ENCODE measurements around the gene MYH15. TPM values are rescaled to one million over a fixed set of nuclear protein-coding genes. Genes with fewer than 3 reads are reported as not detected.
A peak's percentile ranks its signal among the peaks of the same experiment; 100 is the strongest.

Gene MYH15
- polyA plus RNA-seq, 3 donors = not detected

DNA sequence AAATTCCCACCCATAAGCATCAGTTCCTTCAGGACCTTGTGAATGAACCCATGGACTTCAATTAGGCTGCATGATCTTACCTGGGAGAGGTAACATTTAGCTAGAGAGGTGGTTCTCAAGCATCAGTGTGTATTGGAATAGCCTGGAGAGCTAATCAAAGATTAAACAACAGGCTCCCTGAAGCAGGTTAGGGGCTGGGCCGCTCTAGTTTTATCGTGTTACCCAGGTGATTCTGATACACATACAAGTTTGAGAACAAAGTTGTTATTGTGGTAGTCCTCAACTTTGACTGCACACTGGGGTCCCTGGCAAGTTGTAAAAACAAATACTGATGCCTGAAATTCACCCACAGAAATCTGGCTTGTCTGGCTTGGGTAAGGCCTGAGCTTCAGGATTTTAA is 31.2 kb downstream of the MYH15 start:
- intact Hi-C loops (cut with micrococcal nuclease) = loop anchor here in 1 of 2 donors (10.0 kb wide), 1 partner anchor 1234 kb away; no protein-coding TSS in a partner anchor

DNA sequence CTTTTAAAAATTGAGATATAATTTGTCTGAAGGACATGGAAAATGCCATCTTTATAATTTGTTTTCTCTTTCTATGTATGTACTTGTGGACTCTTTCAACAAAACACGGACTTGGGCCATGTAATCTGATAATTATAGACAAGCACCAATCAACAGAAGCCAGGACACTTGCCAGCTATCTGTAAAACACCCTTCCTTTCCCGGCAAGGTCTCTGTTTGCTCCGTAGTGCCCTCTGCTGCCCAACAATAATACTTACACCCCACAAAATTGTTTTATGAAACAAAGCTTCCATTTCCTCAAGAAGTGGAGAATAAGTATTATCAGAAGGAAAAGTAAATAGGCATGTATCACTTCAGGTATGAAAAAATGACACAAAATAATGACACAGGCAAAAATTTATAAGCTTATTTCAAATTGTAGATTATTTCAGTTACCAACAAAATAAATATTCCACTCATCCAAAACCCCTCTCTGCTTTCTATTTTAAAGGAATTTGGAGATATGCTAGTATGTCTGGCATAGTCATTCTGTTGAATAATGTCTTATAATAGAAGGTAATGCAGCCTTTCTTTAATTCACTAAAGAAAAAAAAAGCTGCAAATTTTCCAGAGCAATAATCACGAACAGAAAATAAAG is 32.8 kb downstream of the MYH15 start:
- no peak overlapping the region for H3K4me2 ChIP-seq (replicated peaks; ENCODE audit: extremely low read depth, low read length, poor library complexity, severe bottlenecking)
- no peaks in the 10 kb centered on the region for H3K9me3 Mint-ChIP-seq

More for the DNA sequence above, 31.2 kb downstream of the MYH15 start:
- no peaks in the 10 kb centered on the region for H3K4me1 ChIP-seq (ENCODE audit: control insufficient read depth in 1 of 2, insufficient read depth in 2 of 2, low read length in 2 of 2)
- Mint-ChIP-seq H3K9me3 (no peaks in the 10 kb centered on the region), H3K4me1 (peaks cover 1% of the 10 kb centered on the region), H3K36me3 (no peaks in the 10 kb centered on the region), H3K27me3 (ENCODE audit: low read depth in 3 of 3) (no peaks in the 10 kb centered on the region), H3K4me3 (no peak overlapping the region), H3K27ac (no peak overlapping the region)
- H3K36me3 ChIP-seq (replicated peaks in 1 of 2; ENCODE audit: control insufficient read depth in 1 of 2, insufficient read depth in 2 of 2, low read length in 2 of 2) = no peaks in the 10 kb centered on the region
- H3K27me3 ChIP-seq (ENCODE audit: control insufficient read depth in 2 of 2, insufficient read depth in 2 of 2, low read length in 2 of 2) = no peaks in the 10 kb centered on the region
- no peak for DNase-seq
- TF ChIP-seq, protein P1, sequence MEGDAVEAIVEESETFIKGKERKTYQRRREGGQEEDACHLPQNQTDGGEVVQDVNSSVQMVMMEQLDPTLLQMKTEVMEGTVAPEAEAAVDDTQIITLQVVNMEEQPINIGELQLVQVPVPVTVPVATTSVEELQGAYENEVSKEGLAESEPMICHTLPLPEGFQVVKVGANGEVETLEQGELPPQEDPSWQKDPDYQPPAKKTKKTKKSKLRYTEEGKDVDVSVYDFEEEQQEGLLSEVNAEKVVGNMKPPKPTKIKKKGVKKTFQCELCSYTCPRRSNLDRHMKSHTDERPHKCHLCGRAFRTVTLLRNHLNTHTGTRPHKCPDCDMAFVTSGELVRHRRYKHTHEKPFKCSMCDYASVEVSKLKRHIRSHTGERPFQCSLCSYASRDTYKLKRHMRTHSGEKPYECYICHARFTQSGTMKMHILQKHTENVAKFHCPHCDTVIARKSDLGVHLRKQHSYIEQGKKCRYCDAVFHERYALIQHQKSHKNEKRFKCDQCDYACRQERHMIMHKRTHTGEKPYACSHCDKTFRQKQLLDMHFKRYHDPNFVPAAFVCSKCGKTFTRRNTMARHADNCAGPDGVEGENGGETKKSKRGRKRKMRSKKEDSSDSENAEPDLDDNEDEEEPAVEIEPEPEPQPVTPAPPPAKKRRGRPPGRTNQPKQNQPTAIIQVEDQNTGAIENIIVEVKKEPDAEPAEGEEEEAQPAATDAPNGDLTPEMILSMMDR (IDR thresholded peaks at IDR 0.05) = no peak
- H3K4me3 ChIP-seq (replicated peaks in 1 of 3; ENCODE audit: low read depth in 2 of 3, low read length in 3 of 3) = no peak overlapping the region
- no peak overlapping the region for H3K9ac ChIP-seq (ENCODE audit: insufficient read depth, low read length, poor library complexity, severe bottlenecking)
- no peak overlapping the region for H3K27ac ChIP-seq (ENCODE audit: low read depth in 1 of 2, low read length in 2 of 2)
- no peaks in the 10 kb centered on the region for H3K79me2 ChIP-seq (ENCODE audit: insufficient read depth, low read length)
- H3K9me3 ChIP-seq (replicated peaks in 1 of 2; ENCODE audit: control insufficient read depth in 1 of 2, insufficient read depth in 1 of 2, low read length in 2 of 2) = no peaks in the 10 kb centered on the region
- no peaks in the 10 kb centered on the region for H4K20me1 ChIP-seq (ENCODE audit: insufficient read depth, low read length)
- H2AFZ ChIP-seq (ENCODE audit: insufficient read depth, low read depth, low read length, poor library complexity, severe bottlenecking) = no peak overlapping the region
- no peak overlapping the region for H3K4me2 ChIP-seq (replicated peaks; ENCODE audit: extremely low read depth, low read length, poor library complexity, severe bottlenecking)
- WGBS (ENCODE audit: insufficient coverage) = 100% methylated on average over 2 of the region's 2 CpGs

More for the DNA sequence above, 32.8 kb downstream of the MYH15 start:
- no peak overlapping the region for H3K4me3 Mint-ChIP-seq
- H3K27me3 ChIP-seq (ENCODE audit: control insufficient read depth in 2 of 2, insufficient read depth in 2 of 2, low read length in 2 of 2) = no peaks in the 10 kb centered on the region
- no peaks in the 10 kb centered on the region for H4K20me1 ChIP-seq (ENCODE audit: insufficient read depth, low read length)
- TF ChIP-seq, protein P1 (IDR thresholded peaks at IDR 0.05) = peak; percentile 80
- no peak overlapping the region for H2AFZ ChIP-seq (ENCODE audit: insufficient read depth, low read depth, low read length, poor library complexity, severe bottlenecking)
- H3K27ac Mint-ChIP-seq = no peak overlapping the region
- H3K4me1 Mint-ChIP-seq = peaks cover 1% of the 10 kb centered on the region
- H3K4me3 ChIP-seq (replicated peaks in 1 of 3; ENCODE audit: low read depth in 2 of 3, low read length in 3 of 3) = no peak overlapping the region
- no CpG with 5 or more reads among the region's 4 CpGs for WGBS (ENCODE audit: insufficient coverage)
- no peaks in the 10 kb centered on the region for H3K36me3 Mint-ChIP-seq
- DNase-seq = peak; percentile 33 to 48 (median 41)
- no peaks in the 10 kb centered on the region for H3K4me1 ChIP-seq (ENCODE audit: control insufficient read depth in 1 of 2, insufficient read depth in 2 of 2, low read length in 2 of 2)
- H3K79me2 ChIP-seq (ENCODE audit: insufficient read depth, low read length) = no peaks in the 10 kb centered on the region
- no peak overlapping the region for H3K27ac ChIP-seq (ENCODE audit: low read depth in 1 of 2, low read length in 2 of 2)
- no peak overlapping the region for H3K9ac ChIP-seq (ENCODE audit: insufficient read depth, low read length, poor library complexity, severe bottlenecking)
- no peaks in the 10 kb centered on the region for H3K27me3 Mint-ChIP-seq (ENCODE audit: low read depth in 3 of 3)
- intact Hi-C loops (cut with micrococcal nuclease) = loop anchor here in 1 of 2 donors (10.0 kb wide), 1 partner anchor 1233 kb away; no protein-coding TSS in a partner anchor
- no peaks in the 10 kb centered on the region for H3K9me3 ChIP-seq (replicated peaks in 1 of 2; ENCODE audit: control insufficient read depth in 1 of 2, insufficient read depth in 1 of 2, low read length in 2 of 2)
- no peaks in the 10 kb centered on the region for H3K36me3 ChIP-seq (replicated peaks in 1 of 2; ENCODE audit: control insufficient read depth in 1 of 2, insufficient read depth in 2 of 2, low read length in 2 of 2)

Measured in CD14-positive monocyte (primary cell).